ENCODE data around the gene CCDC57.

DNA sequence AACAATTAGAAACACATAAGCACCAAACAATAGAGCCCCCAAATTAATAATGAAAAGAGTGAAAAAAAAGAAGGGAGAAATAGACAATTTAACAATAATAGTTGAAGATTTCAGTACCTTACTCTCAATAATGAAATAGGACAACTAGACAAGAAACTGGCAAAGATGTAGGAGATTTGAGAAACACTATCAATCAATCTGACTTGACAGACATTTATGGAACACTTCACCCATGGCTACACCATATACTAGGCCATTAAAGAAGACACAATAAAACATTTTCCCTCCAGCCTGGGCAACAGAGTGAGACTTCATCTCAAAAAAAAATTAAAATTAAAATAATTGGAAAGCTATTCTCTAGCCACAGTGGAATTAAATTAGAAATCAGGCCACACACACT, 142.0 kb downstream of the CCDC57 start:
- TF ChIP-seq POLR2AphosphoS5 (IDR thresholded peaks at IDR 0.05) (no peak), MXI1 (conservative IDR thresholded peaks at IDR 0.05; ENCODE audit: poor library complexity, severe bottlenecking) (no peak), CTCF (IDR thresholded peaks at IDR 0.05; ENCODE audit: poor library complexity, severe bottlenecking) (no peak)

All from neural cell (in vitro differentiated cells).